Activated naive CD4-positive, alpha-beta T cell (primary cell): ENCODE data around the gene OR51D1.

Source experiments
- DNase-seq, 4 experiments: peaks; one replicate each; lab custom pipeline; 2025; lab: John Stamatoyannopoulos, UW

The OR51D1 gene

GRCh38 chr11:4644233-4644632 is 7.0 kb downstream of the OR51D1 start:
- DNase-seq = no peak

DNA sequence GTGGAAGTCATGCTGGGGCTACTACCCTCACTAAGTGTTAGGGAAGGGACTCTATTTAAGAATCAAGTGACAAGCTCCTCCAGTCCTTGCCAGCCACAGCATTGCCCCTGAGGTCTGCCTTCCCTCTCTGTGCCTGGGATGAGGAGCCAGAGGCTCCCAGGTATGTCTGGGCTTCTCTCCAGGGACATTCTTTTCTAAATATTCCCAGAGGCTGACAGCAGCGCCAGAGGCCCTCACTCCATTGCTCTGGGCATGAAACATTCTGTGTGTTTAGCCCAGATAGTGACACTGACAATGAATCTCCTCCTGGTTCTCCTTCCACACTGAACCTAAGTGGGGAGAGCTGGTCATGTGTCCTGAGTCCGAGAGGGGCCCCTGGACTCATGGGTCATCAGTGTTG is 8.7 kb downstream of the OR51D1 start:
- no peak for DNase-seq

GRCh38 chr11:4647766-4648165 is 10.5 kb downstream of the OR51D1 start:
- no peak for DNase-seq

DNA sequence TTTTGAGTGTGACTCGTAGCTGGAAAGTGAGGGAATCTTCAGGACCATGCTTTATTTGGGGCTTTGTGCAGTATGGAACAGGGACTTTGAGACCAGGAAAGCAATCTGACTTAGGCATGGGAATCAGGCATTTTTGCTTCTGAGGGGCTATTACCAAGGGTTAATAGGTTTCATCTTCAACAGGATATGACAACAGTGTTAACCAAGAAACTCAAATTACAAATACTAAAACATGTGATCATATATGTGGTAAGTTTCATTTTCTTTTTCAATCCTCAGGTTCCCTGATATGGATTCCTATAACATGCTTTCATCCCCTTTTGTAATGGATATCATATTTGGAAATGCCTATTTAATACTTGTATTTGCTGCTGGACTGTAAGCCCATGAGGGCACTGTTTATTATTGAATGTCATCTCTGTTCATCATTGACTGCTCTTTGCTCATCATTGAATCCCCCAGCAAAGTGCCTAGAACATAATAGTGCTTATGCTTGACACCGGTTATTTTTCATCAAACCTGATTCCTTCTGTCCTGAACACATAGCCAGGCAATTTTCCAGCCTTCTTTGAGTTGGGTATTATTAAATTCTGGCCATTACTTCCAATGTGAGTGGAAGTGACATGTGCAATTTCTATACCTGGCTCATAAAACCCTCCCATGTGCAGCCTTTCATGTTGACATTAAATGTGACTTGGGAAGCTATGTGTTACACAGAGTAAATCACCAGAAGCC is 17.5 kb downstream of the OR51D1 start:
- DNase-seq = no peak

DNA sequence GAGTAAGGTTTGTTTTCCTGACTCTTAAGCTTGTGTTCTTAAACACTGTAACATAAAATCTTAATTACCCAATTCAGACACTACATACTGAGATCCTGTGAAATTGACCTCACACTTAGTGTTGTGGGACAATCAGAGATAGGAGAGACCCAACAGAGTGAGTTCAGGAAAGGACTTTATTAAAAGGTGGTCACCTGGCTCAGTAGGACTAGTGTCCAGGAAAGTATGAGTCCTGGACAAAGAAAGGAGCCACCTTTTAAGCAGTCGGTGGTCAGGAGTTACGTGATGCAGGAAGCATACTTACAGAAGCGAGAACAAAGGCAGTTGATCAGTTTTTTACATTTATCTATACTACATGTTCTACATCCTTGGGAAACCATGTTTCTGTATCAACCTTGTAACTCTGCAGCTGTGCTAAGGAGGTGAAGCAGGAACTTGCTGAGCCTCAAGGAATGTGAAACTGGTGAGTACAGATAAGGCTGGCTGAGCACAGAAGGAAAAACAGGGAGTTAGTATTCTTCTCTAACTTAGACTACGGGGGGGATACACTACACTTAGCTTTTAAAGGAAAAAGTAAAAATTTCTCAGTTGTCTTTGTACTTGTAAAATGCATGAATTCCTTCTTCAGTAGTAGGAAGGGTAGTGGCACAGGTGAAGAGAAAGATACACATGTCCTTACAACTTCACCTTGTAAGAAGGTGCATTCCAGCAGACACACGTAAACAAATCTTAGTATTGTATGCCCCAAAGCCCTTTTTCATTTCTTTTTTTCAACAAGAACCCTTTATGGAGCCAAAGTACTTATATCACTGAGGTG is 21.6 kb downstream of the OR51D1 start:
- DNase-seq = no peak

- no peak for DNase-seq
These were observed 25.6 kb downstream of the OR51D1 start for GRCh38 chr11:4662876-4663275.

- DNase-seq = no peak
These were observed 26.9 kb downstream of the OR51D1 start for GRCh38 chr11:4664183-4664582.

- no peak for DNase-seq
These were observed 27.5 kb downstream of the OR51D1 start for GRCh38 chr11:4664786-4665185.

GRCh38 chr11:4665424-4665823 is 28.1 kb downstream of the OR51D1 start:
- DNase-seq = no peak

GRCh38 chr11:4671741-4672140 is 34.5 kb downstream of the OR51D1 start:
- DNase-seq = no peak

GRCh38 chr11:4672470-4672869 is 35.2 kb downstream of the OR51D1 start:
- no peak for DNase-seq

DNA sequence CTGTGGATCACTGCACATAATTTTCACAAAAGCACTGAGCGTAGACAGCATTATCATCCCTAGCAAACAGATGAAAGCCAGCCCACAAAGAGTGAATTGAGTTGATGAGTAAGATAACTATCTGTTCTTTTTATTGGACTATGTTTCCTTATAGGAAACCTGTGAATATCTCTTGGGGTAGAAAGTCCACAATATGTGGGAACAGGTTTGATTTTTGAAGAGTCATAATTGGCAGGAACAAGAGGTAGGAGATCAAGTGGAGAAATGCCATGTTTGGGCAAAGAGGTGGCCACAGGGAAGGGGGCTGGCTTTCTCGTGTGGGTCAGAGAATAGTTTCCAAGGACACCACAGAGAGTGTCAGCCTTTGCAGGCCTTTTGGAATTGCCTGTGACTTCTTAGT is 36.5 kb downstream of the OR51D1 start:
- no peak for DNase-seq

DNA sequence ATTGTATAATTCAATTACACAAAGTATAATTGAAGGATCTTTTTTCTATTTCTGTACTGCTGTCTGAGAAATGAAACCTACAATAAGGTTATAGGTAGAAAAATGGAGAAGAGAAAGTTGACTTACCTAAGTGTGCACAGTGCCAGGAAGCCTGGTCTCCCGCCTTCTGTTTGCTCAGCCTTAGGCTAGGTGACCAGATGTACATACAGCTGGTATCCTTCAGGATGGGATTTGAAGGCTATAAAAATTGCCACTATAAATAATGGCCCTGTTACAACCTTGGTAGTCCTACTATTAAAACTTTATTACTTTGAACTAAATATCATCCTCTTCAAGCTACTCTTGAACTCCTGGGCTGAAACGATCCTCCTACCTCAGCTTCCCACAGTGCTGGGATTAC is 40.7 kb downstream of the OR51D1 start:
- DNase-seq = no peak

DNA sequence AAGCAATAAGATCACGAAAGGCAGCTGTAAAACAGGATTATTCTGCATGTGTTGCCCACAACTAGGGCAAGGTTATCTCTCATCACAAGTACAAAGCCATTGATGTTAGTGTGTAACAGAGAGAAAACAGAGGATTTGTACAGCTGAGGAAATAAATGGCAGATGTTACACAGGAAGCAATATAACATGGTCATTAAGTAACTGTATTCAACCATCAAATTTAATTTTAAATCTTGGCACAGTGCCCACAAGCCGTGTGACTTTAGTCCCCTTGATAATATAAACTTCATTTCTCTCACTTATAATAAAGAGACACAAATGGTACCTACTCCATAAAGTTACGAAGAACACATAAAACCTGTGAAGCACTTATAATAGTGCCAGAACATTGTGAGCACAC is 43.1 kb downstream of the OR51D1 start:
- DNase-seq = no peak

DNA sequence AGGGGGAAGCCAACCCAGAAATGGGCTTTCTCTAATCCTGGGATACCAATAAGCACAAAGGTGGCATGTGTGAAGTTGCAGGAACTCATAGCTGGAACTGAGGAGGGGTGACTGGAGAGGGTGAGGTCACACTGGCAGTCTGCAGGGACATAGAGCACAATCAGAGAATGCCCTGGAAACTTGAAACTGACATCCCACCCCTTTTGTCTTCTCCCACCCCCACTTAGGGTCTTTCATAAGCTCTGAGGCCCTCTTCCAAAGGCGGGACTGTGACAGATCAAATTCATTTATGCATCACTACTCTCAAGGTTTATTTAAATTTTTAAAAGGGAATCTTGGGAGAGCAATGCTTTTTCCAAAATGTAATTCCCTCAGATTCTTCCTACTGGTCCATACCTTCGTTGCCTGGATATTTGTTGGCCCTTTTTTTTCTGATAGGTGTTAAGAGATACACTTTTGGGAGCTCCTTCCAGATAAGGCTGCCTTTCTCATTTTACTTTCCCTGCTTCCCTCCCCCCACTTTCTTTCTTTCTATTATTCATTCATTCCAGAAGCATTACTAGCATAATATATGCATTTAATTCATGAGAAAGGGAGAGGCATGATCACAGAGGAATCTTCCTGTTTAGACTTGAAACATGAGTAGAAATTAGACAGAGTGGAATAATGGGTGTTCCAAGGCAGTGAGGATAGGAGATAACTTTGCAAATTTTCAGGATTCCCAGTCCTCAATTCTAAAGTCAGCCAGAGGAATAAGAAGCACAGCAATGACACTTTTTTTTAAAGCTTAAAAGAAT is 45.5 kb downstream of the OR51D1 start:
- no peak for DNase-seq

DNA sequence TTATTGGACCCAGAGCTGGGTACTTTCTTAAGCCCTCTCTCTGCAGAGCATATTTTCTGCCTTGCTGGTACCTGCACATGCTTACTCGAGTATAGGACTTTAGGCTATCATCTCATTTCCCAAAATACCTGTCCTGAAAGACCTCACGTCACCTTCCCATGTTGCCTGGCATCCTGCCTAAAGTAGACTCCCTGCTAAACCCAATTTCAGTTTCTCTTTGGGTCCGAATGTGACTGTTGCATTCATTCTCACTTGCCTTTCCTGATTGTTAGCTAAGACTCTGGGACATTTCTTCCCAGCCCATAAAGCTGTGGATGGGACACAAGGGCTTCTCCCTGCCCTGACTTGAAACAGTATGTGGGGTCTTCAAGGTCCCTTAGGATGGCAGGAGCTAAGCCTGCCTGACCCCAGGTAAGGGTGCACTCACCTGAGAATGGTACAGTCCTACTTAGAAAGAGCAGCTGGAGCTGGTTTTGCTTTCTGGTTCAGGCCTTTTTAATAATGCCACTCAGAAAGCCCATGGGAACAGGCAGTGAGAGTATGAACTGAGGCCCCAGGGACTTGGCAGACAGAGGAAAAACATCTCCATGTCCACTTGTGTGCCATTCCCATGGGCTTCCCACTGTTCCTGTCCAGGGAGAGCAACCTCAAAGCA is 47.5 kb downstream of the OR51D1 start:
- no peak for DNase-seq
